WTC11 (cell line): ENCODE measurements around the gene TMEM8B. TPM values are rescaled to one million over a fixed set of nuclear protein-coding genes. Genes with fewer than 3 reads are reported as not detected.

Source experiments
- ATAC-seq: fragments of 200-7000 bp; cut with Tn5 transposase; 2 replicates; pipeline ENCODE4 v1.10.0; 2021; ENCODE audit warnings: mild to moderate bottlenecking, moderate library complexity
- CTCF ChIA-PET: fragments of 300-600 bp; sonication (Branson Sonifier 250); formaldehyde crosslinking; loops from one replicate; lab custom pipeline; 2021; ENCODE audit warnings: antibody characterized with exemption; lab: Charles Lee
- POLR2A ChIA-PET: fragments of 350-600 bp; sonication (Branson Sonifier 250); formaldehyde crosslinking; loops from one replicate; lab custom pipeline; 2021; ENCODE audit warnings: antibody characterized with exemption; lab: Charles Lee
- DNase-seq: peaks from one replicate; pipeline ENCODE4 v3.0.0; 2021; ENCODE audit warnings: low spot score
- H3K27ac Mint-ChIP-seq: 2 replicates; pipeline ENCODE4 v1.8.0; 2021; ENCODE audit warnings: mixed read lengths
- H3K27me3 Mint-ChIP-seq: 2 replicates; pipeline ENCODE4 v1.8.0; 2021; ENCODE audit warnings: low read depth, mild to moderate bottlenecking, moderate library complexity, mixed read lengths
- H3K36me3 Mint-ChIP-seq: 2 replicates; pipeline ENCODE4 v1.8.0; 2021; ENCODE audit warnings: mixed read lengths
- H3K4me1 Mint-ChIP-seq: 2 replicates; pipeline ENCODE4 v1.8.0; 2022; ENCODE audit warnings: mixed read lengths
- H3K4me3 Mint-ChIP-seq: 2 replicates; pipeline ENCODE4 v1.8.0; 2021; ENCODE audit warnings: mild to moderate bottlenecking, moderate library complexity, mixed read lengths
- H3K9me3 Mint-ChIP-seq: 2 replicates; pipeline ENCODE4 v1.8.0; 2021; ENCODE audit warnings: mixed read lengths
- AR ChIP-seq: fragments of 250-450 bp; sonication (Bioruptor Pico); IDR thresholded peaks from 2 replicates; pipeline ENCODE4 v1.9.0; 2021; ENCODE audit warnings: mild to moderate bottlenecking
- ATF6 ChIP-seq: sonication (generic); formaldehyde crosslinking; IDR thresholded peaks from 2 replicates; pipeline ENCODE4 v1.8.1; 2023; ENCODE audit warnings: mild to moderate bottlenecking, missing genetic modification reagents
- CTCF ChIP-seq: fragments of 200-600 bp; IDR thresholded peaks from 2 replicates; pipeline ENCODE4 v1.8.0; 2022; ENCODE audit warnings: antibody characterized with exemption
- EMX1 ChIP-seq: fragments of 250-450 bp; sonication (Bioruptor Pico); IDR thresholded peaks from 2 replicates; pipeline ENCODE4 v1.8.0; 2021; ENCODE audit warnings: mild to moderate bottlenecking
- FOXJ3 ChIP-seq: sonication (generic); formaldehyde crosslinking; IDR thresholded peaks from 2 replicates; pipeline ENCODE4 v1.9.0; 2021; ENCODE audit warnings: missing genetic modification reagents, mild to moderate bottlenecking, borderline replicate concordance
- FOXK1 ChIP-seq: sonication (generic); formaldehyde crosslinking; IDR thresholded peaks from 2 replicates; pipeline ENCODE4 v1.8.0; 2022; ENCODE audit warnings: mild to moderate bottlenecking, moderate library complexity, missing genetic modification reagents
- FOXP4 ChIP-seq: sonication (generic); formaldehyde crosslinking; IDR thresholded peaks from 2 replicates; pipeline ENCODE4 v1.8.0; 2022; ENCODE audit warnings: mild to moderate bottlenecking, missing genetic modification reagents
- NFYB ChIP-seq: sonication (generic); formaldehyde crosslinking; conservative IDR thresholded peaks from 2 replicates; pipeline ENCODE4 v1.8.0; 2022; ENCODE audit warnings: low read depth, missing genetic modification reagents
- NR3C1 ChIP-seq: sonication (generic); formaldehyde crosslinking; conservative IDR thresholded peaks from 2 replicates; pipeline ENCODE4 v1.8.1; 2023; ENCODE audit warnings: low read depth, mild to moderate bottlenecking, missing genetic modification reagents
- SP1 ChIP-seq: sonication (generic); formaldehyde crosslinking; conservative IDR thresholded peaks from 2 replicates; pipeline ENCODE4 v1.8.1; 2022; ENCODE audit warnings: missing genetic modification reagents
- ZNF263 ChIP-seq: sonication (generic); formaldehyde crosslinking; IDR thresholded peaks from 2 replicates; pipeline ENCODE4 v1.8.1; 2022; ENCODE audit warnings: low read depth, mild to moderate bottlenecking, moderate library complexity, missing genetic modification reagents
- ZNF512 ChIP-seq: sonication (generic); formaldehyde crosslinking; IDR thresholded peaks from 2 replicates; pipeline ENCODE4 v1.8.1; 2022; ENCODE audit warnings: missing genetic modification reagents, borderline replicate concordance
- ZNF671 ChIP-seq: fragments of 250-450 bp; sonication (Bioruptor Pico); IDR thresholded peaks from 2 replicates; pipeline ENCODE4 v1.8.0; 2021; ENCODE audit warnings: mild to moderate bottlenecking
- total RNA-seq: library from RNA; stranded (reverse); gene quantifications from 3 replicates; pipeline ENCODE4 v1.2.3, GENCODE V29; 2021

Gene TMEM8B
- total RNA-seq, 1 experiment from 2014 or later = 9.5 TPM

- Mint-ChIP-seq H3K4me3 (no peak overlapping the region), H3K27me3 (peaks cover 31% of the 10 kb centered on the region), H3K4me1 (peaks cover 32% of the 10 kb centered on the region), H3K27ac (no peak overlapping the region), H3K9me3 (no peaks in the 10 kb centered on the region), H3K36me3 (no peaks in the 10 kb centered on the region)
- DNase-seq (no peak), ATAC-seq (no peak)
- POLR2A ChIA-PET = interaction anchor here (0.5 kb wide), 1 partner anchor 1774 kb away, joined by 5 read pairs; no protein-coding TSS in a partner anchor
- TF ChIP-seq SP1 (CRISPR knock-in tag) (no peak), CTCF (no peak), NR3C1 (CRISPR knock-in tag) (no peak), FOXP4 (CRISPR knock-in tag) (no peak), ZNF671 (no peak), AR (no peak)
- CTCF ChIA-PET = interaction anchor here (1.1 to 1.2 kb wide), 2 partner anchors 41 to 85 kb away, joined by 3 to 6 read pairs; no protein-coding TSS in a partner anchor
Observed at GRCh38 chr9:35840881-35841644, 12.0 kb downstream of the TMEM8B start.

- Mint-ChIP-seq H3K9me3 (no peaks in the 10 kb centered on the region), H3K4me3 (no peak overlapping the region), H3K36me3 (no peaks in the 10 kb centered on the region), H3K27ac (no peak overlapping the region), H3K27me3 (peaks cover 34% of the 10 kb centered on the region), H3K4me1 (peaks cover 32% of the 10 kb centered on the region)
- CTCF ChIA-PET = interaction anchor here (1.1 to 1.2 kb wide), 2 partner anchors 41 to 86 kb away, joined by 3 to 6 read pairs; no protein-coding TSS in a partner anchor
- POLR2A ChIA-PET = interaction anchor here (0.5 kb wide), 1 partner anchor 1774 kb away, joined by 5 read pairs; no protein-coding TSS in a partner anchor
- DNase-seq (no peak), ATAC-seq (no peak)
- TF ChIP-seq ATF6 = no peak
- TF ChIP-seq ZNF512 (CRISPR knock-in tag) = no peak
- TF ChIP-seq FOXK1 = no peak
- no peak for TF ChIP-seq CTCF
- TF ChIP-seq FOXP4 (CRISPR knock-in tag) = no peak
- no peak for TF ChIP-seq NFYB (CRISPR knock-in tag)
- TF ChIP-seq FOXJ3 (CRISPR knock-in tag) = no peak
- TF ChIP-seq ZNF263 (CRISPR knock-in tag) = no peak
- TF ChIP-seq EMX1 (CRISPR knock-in tag) = no peak
Observed at GRCh38 chr9:35841645-35841900, 12.5 kb downstream of the TMEM8B start.
